ENCODE measurements around the gene ALAD. TPM values are rescaled to one million over a fixed set of nuclear protein-coding genes. Genes with fewer than 3 reads are reported as not detected.

ALAD gene
- total and polyA plus RNA-seq, 2 of the 13 experiments (the other 11 are each of a cell fraction or from before 2014, with no cell fraction given): 21.8 to 30.1 TPM

GRCh38 chr9:113370806-113371325, 30.2 kb downstream of the ALAD start:
- no peaks in the 10 kb centered on the region for H3K27me3 ChIP-seq (ENCODE audit: control insufficient read depth in 1 of 2, insufficient read depth in 2 of 2, low read length in 2 of 2)
- in situ Hi-C loops (cut with HindIII; ENCODE audit: extremely low pct_ligation_motif_present, low pct_unique_long_range_greater_than_20kb) (no loop called here), intact Hi-C loops (cut with micrococcal nuclease; ENCODE audit: unreplicated experiment) (no loop called here)
- WGBS (ENCODE audit: low lambda C conversion rate): 65% methylated on average over 8 of the region's 8 CpGs
- no peaks in the 10 kb centered on the region for H3K9me3 ChIP-seq (ENCODE audit: low read length)
- peaks cover 85% of the 10 kb centered on the region for H3K4me1 ChIP-seq (ENCODE audit: insufficient read depth, low read length)
- no peak overlapping the region for H2AFZ ChIP-seq (ENCODE audit: low read length)
- BruUV-seq (replicated peaks): no TSS peak
- H3K79me2 ChIP-seq (ENCODE audit: insufficient read depth, low read length): peaks cover 9% of the 10 kb centered on the region
- H3K4me2 ChIP-seq (ENCODE audit: low read depth, low read length): no peak overlapping the region
- H3K4me3 ChIP-seq (replicated peaks in 1 of 3; ENCODE audit: insufficient read depth in 1 of 3, low read depth in 2 of 3, low read length in 3 of 3): no peak overlapping the region
- no peak for TF ChIP-seq ZNF17 (CRISPR knock-in tag; IDR thresholded peaks at IDR 0.05)
- no peak for TF ChIP-seq PCBP1 (IDR thresholded peaks at IDR 0.05; ENCODE audit: borderline replicate concordance, low read depth, low read length)
- ChIA-PET CTCF (ENCODE audit: low intra/inter-chr PET ratio, low total read pairs) (no interaction called here), POLR2A (interaction anchor here (1.5 to 1.6 kb wide), 2 partner anchors 24 to 28 kb away, joined by 3 to 5 read pairs; no protein-coding TSS in a partner anchor)
- peaks cover 16% of the 10 kb centered on the region for H4K20me1 ChIP-seq (ENCODE audit: insufficient read depth, low read length)
- peaks cover 4 to 10% of the 10 kb centered on the region in 2 experiments; a peak in 3 of 5 replicates for H3K36me3 ChIP-seq (replicated peaks in 1 of 2; ENCODE audit: control insufficient read depth in 1 of 2, insufficient read depth in 2 of 2, low read length in 2 of 2)
- DNase-seq (ENCODE audit: low spot score) (no peak), ATAC-seq (peak; percentile 14; the same call in 2 of the 3 replicates), FAIRE-seq (no peak)
- no peak overlapping the region for H3K9ac ChIP-seq (ENCODE audit: insufficient read depth, low read depth, low read length)
- no peak overlapping the region for H3K27ac ChIP-seq (ENCODE audit: extremely low read length, insufficient read depth, low read length)

- BruUV-seq (replicated peaks): no TSS peak
- CTCF ChIA-PET (ENCODE audit: low intra/inter-chr PET ratio, low total read pairs): no interaction called here
- WGBS (ENCODE audit: low lambda C conversion rate): 19% methylated on average over 5 of the region's 11 CpGs
- in situ Hi-C loops (cut with HindIII; ENCODE audit: extremely low pct_ligation_motif_present, low pct_unique_long_range_greater_than_20kb) (no loop called here), intact Hi-C loops (cut with micrococcal nuclease; ENCODE audit: unreplicated experiment) (no loop called here)
- DNase-seq (ENCODE audit: low spot score) (no peak), ATAC-seq (peak; percentile 39), FAIRE-seq (no peak)
- POLR2A ChIA-PET: interaction anchor here (1.6 kb wide), 1 partner anchor 29 kb away, joined by 3 read pairs; no protein-coding TSS in a partner anchor
- H3K79me2 ChIP-seq (ENCODE audit: insufficient read depth, low read length): no peaks in the 10 kb centered on the region
- H3K9me3 ChIP-seq (ENCODE audit: low read length): no peaks in the 10 kb centered on the region
- peak overlapping the region; percentile 68 for H3K4me2 ChIP-seq (ENCODE audit: low read depth, low read length)
- H3K27ac ChIP-seq (ENCODE audit: extremely low read length, insufficient read depth, low read length): no peak overlapping the region
- H3K27me3 ChIP-seq (ENCODE audit: control insufficient read depth in 1 of 2, insufficient read depth in 2 of 2, low read length in 2 of 2): no peaks in the 10 kb centered on the region
- H3K4me3 ChIP-seq (replicated peaks in 1 of 3; ENCODE audit: insufficient read depth in 1 of 3, low read depth in 2 of 3, low read length in 3 of 3): peak overlapping the region in 2 of 3 experiments; percentile 24 to 43; a peak in 2 of 6 replicates
- no peak overlapping the region for H2AFZ ChIP-seq (ENCODE audit: low read length)
- H3K4me1 ChIP-seq (ENCODE audit: insufficient read depth, low read length): peaks cover 81% of the 10 kb centered on the region
- H3K36me3 ChIP-seq (replicated peaks in 1 of 2; ENCODE audit: control insufficient read depth in 1 of 2, insufficient read depth in 2 of 2, low read length in 2 of 2): peaks cover under 1 to 4% of the 10 kb centered on the region in 2 experiments; a peak in 3 of 5 replicates
- peaks cover 14% of the 10 kb centered on the region for H4K20me1 ChIP-seq (ENCODE audit: insufficient read depth, low read length)
- no peak overlapping the region for H3K9ac ChIP-seq (ENCODE audit: insufficient read depth, low read depth, low read length)
- TF ChIP-seq SALL1 (CRISPR knock-in tag; IDR thresholded peaks at IDR 0.05) (0 out of 2 replicates have a peak, but pooled peaks have one; percentile 45), ZNF839 (CRISPR knock-in tag; IDR thresholded peaks at IDR 0.05; ENCODE audit: borderline replicate concordance) (no peak), KLF12 (CRISPR knock-in tag; IDR thresholded peaks at IDR 0.05; ENCODE audit: borderline replicate concordance) (0 out of 2 replicates have a peak, but pooled peaks have one; percentile 38), ZBED4 (CRISPR knock-in tag; IDR thresholded peaks at IDR 0.05; ENCODE audit: borderline replicate concordance) (no peak), MAX (IDR thresholded peaks at IDR 0.05) (0 out of 2 replicates have a peak, but pooled peaks have one; percentile 23), HINFP (CRISPR knock-in tag; IDR thresholded peaks at IDR 0.05; ENCODE audit: low read depth) (peak; percentile 48; the same call in 1 of the 2 replicates)
These were observed 31.3 kb downstream of the ALAD start for GRCh38 chr9:113369855-113370140.

Data from HepG2 (cell line).